Measurements from ENCODE around the gene GATAD2B. TPM values are rescaled to one million over a fixed set of nuclear protein-coding genes. Genes with fewer than 3 reads are reported as not detected.

GATAD2B gene
- polyA plus RNA-seq, 1 donor from 2014 or later = 12.8 TPM

- peak overlapping the region; percentile 56 for H2AFZ ChIP-seq (ENCODE audit: low read depth, low read length)
- TF ChIP-seq, protein P1, sequence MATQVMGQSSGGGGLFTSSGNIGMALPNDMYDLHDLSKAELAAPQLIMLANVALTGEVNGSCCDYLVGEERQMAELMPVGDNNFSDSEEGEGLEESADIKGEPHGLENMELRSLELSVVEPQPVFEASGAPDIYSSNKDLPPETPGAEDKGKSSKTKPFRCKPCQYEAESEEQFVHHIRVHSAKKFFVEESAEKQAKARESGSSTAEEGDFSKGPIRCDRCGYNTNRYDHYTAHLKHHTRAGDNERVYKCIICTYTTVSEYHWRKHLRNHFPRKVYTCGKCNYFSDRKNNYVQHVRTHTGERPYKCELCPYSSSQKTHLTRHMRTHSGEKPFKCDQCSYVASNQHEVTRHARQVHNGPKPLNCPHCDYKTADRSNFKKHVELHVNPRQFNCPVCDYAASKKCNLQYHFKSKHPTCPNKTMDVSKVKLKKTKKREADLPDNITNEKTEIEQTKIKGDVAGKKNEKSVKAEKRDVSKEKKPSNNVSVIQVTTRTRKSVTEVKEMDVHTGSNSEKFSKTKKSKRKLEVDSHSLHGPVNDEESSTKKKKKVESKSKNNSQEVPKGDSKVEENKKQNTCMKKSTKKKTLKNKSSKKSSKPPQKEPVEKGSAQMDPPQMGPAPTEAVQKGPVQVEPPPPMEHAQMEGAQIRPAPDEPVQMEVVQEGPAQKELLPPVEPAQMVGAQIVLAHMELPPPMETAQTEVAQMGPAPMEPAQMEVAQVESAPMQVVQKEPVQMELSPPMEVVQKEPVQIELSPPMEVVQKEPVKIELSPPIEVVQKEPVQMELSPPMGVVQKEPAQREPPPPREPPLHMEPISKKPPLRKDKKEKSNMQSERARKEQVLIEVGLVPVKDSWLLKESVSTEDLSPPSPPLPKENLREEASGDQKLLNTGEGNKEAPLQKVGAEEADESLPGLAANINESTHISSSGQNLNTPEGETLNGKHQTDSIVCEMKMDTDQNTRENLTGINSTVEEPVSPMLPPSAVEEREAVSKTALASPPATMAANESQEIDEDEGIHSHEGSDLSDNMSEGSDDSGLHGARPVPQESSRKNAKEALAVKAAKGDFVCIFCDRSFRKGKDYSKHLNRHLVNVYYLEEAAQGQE (IDR thresholded peaks at IDR 0.05; ENCODE audit: borderline replicate concordance) = no peak
- TF ChIP-seq EZH2 (IDR thresholded peaks at IDR 0.05; ENCODE audit: borderline replicate concordance, insufficient read depth, low read length, poor library complexity, severe bottlenecking) (no peak), EP300 (conservative IDR thresholded peaks at IDR 0.05; ENCODE audit: poor library complexity, severe bottlenecking) (no peak), CTCF (IDR thresholded peaks at IDR 0.05; ENCODE audit: poor library complexity, severe bottlenecking) (no peak), POLR2AphosphoS5 (IDR thresholded peaks at IDR 0.05) (no peak), RAD21 (conservative IDR thresholded peaks at IDR 0.05) (no peak), MXI1 (conservative IDR thresholded peaks at IDR 0.05; ENCODE audit: poor library complexity, severe bottlenecking) (no peak), TAF1 (IDR thresholded peaks at IDR 0.05; ENCODE audit: low read depth) (no peak), SMC3 (conservative IDR thresholded peaks at IDR 0.05; ENCODE audit: poor library complexity) (no peak)
Observed at GRCh38 chr1:153776352-153776751, 146.4 kb downstream of the GATAD2B start.

GRCh38 chr1:153775458-153776327 lies 147.1 kb downstream of the GATAD2B start:
- H3K36me3 ChIP-seq (ENCODE audit: insufficient read depth, low read length) = no peaks in the 10 kb centered on the region
- peak overlapping the region; percentile 75 for H3K27ac ChIP-seq (ENCODE audit: low read length)
- no peaks in the 10 kb centered on the region for H3K27me3 ChIP-seq (ENCODE audit: insufficient read depth, low read depth, low read length)
- no peaks in the 10 kb centered on the region for H3K9me3 ChIP-seq (ENCODE audit: low read length)
- H2AFZ ChIP-seq (ENCODE audit: low read depth, low read length) = peak overlapping the region; percentile 56
- peak overlapping the region; percentile 94 for H3K4me3 ChIP-seq (ENCODE audit: low read length)
- H3K9ac ChIP-seq (ENCODE audit: low read length) = peak overlapping the region; percentile 89
- no peaks in the 10 kb centered on the region for H4K20me1 ChIP-seq (ENCODE audit: insufficient read depth)
- H3F3A ChIP-seq (ENCODE audit: insufficient read depth, low read length, poor library complexity, severe bottlenecking) = no peaks in the 10 kb centered on the region
- TF ChIP-seq POLR2AphosphoS5 (IDR thresholded peaks at IDR 0.05) (peak; percentile 85), EZH2 (IDR thresholded peaks at IDR 0.05; ENCODE audit: borderline replicate concordance, insufficient read depth, low read length, poor library complexity, severe bottlenecking) (no peak), MXI1 (conservative IDR thresholded peaks at IDR 0.05; ENCODE audit: poor library complexity, severe bottlenecking) (peak; percentile 82), SMC3 (conservative IDR thresholded peaks at IDR 0.05; ENCODE audit: poor library complexity) (peak; percentile 31), TAF1 (IDR thresholded peaks at IDR 0.05; ENCODE audit: low read depth) (peak; percentile 60), CTCF (IDR thresholded peaks at IDR 0.05; ENCODE audit: poor library complexity, severe bottlenecking) (peak; percentile 42), RAD21 (conservative IDR thresholded peaks at IDR 0.05) (no peak)
- TF ChIP-seq, protein P1 (IDR thresholded peaks at IDR 0.05; ENCODE audit: borderline replicate concordance) = peak; percentile 65
- no peaks in the 10 kb centered on the region for H3K79me2 ChIP-seq (replicated peaks; ENCODE audit: insufficient read depth, low read length)
- H3K9me2 ChIP-seq (ENCODE audit: insufficient read depth, low read length) = no peaks in the 10 kb centered on the region
- H3K4me2 ChIP-seq (ENCODE audit: low read length) = peak overlapping the region; percentile 82

More at GRCh38 chr1:153776352-153776751, 146.4 kb downstream of the GATAD2B start:
- Histone ChIP-seq H3K9me3 (ENCODE audit: low read length) (no peaks in the 10 kb centered on the region), H3K36me3 (ENCODE audit: insufficient read depth, low read length) (no peaks in the 10 kb centered on the region), H3K4me2 (ENCODE audit: low read length) (peak overlapping the region; percentile 82), H3F3A (ENCODE audit: insufficient read depth, low read length, poor library complexity, severe bottlenecking) (no peaks in the 10 kb centered on the region), H3K9me2 (ENCODE audit: insufficient read depth, low read length) (no peaks in the 10 kb centered on the region), H3K27me3 (ENCODE audit: insufficient read depth, low read depth, low read length) (no peaks in the 10 kb centered on the region), H3K4me3 (ENCODE audit: low read length) (peak overlapping the region; percentile 94), H3K27ac (ENCODE audit: low read length) (peak overlapping the region; percentile 75), H3K9ac (ENCODE audit: low read length) (peak overlapping the region; percentile 89), H3K79me2 (replicated peaks; ENCODE audit: insufficient read depth, low read length) (no peaks in the 10 kb centered on the region), H4K20me1 (ENCODE audit: insufficient read depth) (no peaks in the 10 kb centered on the region)
